Measurements from ENCODE around the gene WDR20.

WDR20 gene

DNA sequence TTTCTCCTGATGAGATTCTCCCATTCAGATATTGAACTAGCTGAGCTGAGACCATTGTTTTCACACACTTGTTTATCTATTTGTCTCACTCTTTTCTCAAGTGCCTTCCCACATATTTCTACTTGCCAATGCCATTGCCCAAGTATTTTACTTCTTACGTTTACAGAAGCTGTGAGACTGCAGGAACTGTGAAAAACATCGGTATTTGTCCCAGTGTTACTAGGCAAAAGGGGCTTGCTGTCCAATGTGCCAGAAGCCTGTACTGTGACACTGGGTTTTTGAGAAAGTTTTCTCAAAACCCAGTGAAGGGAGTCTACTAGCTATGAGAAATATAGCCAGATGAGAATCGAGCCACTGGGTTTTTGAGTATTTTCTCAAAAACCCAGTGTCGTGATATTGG lies 37.5 kb downstream of the WDR20 start:
- no peak overlapping the region for H3K27ac ChIP-seq (ENCODE audit: low read length)
- H3K36me3 ChIP-seq (ENCODE audit: insufficient read depth, low read length) = no peaks in the 10 kb centered on the region
- no peak overlapping the region for H3K9ac ChIP-seq (ENCODE audit: low read depth, low read length)
- no peak for TF ChIP-seq EZH2 (IDR thresholded peaks at IDR 0.05; ENCODE audit: borderline replicate concordance, low read depth, low read length, severe bottlenecking)
- TF ChIP-seq, protein P1, sequence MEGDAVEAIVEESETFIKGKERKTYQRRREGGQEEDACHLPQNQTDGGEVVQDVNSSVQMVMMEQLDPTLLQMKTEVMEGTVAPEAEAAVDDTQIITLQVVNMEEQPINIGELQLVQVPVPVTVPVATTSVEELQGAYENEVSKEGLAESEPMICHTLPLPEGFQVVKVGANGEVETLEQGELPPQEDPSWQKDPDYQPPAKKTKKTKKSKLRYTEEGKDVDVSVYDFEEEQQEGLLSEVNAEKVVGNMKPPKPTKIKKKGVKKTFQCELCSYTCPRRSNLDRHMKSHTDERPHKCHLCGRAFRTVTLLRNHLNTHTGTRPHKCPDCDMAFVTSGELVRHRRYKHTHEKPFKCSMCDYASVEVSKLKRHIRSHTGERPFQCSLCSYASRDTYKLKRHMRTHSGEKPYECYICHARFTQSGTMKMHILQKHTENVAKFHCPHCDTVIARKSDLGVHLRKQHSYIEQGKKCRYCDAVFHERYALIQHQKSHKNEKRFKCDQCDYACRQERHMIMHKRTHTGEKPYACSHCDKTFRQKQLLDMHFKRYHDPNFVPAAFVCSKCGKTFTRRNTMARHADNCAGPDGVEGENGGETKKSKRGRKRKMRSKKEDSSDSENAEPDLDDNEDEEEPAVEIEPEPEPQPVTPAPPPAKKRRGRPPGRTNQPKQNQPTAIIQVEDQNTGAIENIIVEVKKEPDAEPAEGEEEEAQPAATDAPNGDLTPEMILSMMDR (IDR thresholded peaks at IDR 0.05; ENCODE audit: borderline replicate concordance, extremely low read depth, low read length, poor library complexity, severe bottlenecking) = no peak
- H3K4me1 ChIP-seq (ENCODE audit: insufficient read depth, low read length) = no peaks in the 10 kb centered on the region
- no peaks in the 10 kb centered on the region for H3K9me3 ChIP-seq (ENCODE audit: insufficient read depth, low read length, severe bottlenecking)
- peaks cover 65% of the 10 kb centered on the region for H3K79me2 ChIP-seq (ENCODE audit: insufficient read depth, low read length)
- no peaks in the 10 kb centered on the region for H3K27me3 ChIP-seq (ENCODE audit: insufficient read depth, low read length, poor library complexity)
- H4K20me1 ChIP-seq (ENCODE audit: insufficient read depth, low read length) = peaks cover 39% of the 10 kb centered on the region
- H2AFZ ChIP-seq (ENCODE audit: low read depth, low read length) = no peak overlapping the region
- H3K4me2 ChIP-seq (ENCODE audit: insufficient read depth, low read length) = no peak overlapping the region
- ATAC-seq (ENCODE audit: insufficient read depth, low read depth) = no peak
- no peak for DNase-seq
- no peak overlapping the region for H3K4me3 ChIP-seq (ENCODE audit: low read depth in 1 of 2, low read length in 2 of 2)

DNA sequence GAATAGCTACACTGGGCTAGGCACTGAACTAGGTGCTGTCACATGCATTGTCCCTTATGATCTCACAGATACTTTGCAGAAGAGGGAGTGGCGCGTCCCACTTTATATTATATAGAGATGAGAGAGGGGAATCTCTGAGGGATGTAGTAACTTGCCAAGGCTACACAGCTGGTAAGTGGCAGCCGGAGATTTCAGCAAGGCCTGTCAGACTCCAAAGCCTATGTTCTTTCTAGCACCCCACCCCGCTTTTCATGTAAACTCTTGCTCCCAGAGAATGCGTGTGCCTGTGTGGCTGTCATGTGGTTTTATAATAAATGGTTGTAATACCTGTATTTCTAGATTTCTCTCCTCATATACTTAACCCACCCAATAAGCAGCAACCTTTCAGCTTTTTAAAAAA lies 39.1 kb downstream of the WDR20 start:
- TF ChIP-seq, protein P1 (IDR thresholded peaks at IDR 0.05; ENCODE audit: borderline replicate concordance, extremely low read depth, low read length, poor library complexity, severe bottlenecking) = no peak
- TF ChIP-seq EZH2 (IDR thresholded peaks at IDR 0.05; ENCODE audit: borderline replicate concordance, low read depth, low read length, severe bottlenecking) = no peak
- Histone ChIP-seq H3K27ac (ENCODE audit: low read length) (no peak overlapping the region), H2AFZ (ENCODE audit: low read depth, low read length) (no peak overlapping the region), H3K79me2 (ENCODE audit: insufficient read depth, low read length) (peaks cover 73% of the 10 kb centered on the region), H3K4me2 (ENCODE audit: insufficient read depth, low read length) (no peak overlapping the region), H4K20me1 (ENCODE audit: insufficient read depth, low read length) (peaks cover 48% of the 10 kb centered on the region), H3K9me3 (ENCODE audit: insufficient read depth, low read length, severe bottlenecking) (no peaks in the 10 kb centered on the region), H3K4me3 (ENCODE audit: low read depth in 1 of 2, low read length in 2 of 2) (no peak overlapping the region), H3K27me3 (ENCODE audit: insufficient read depth, low read length, poor library complexity) (no peaks in the 10 kb centered on the region), H3K36me3 (ENCODE audit: insufficient read depth, low read length) (no peaks in the 10 kb centered on the region), H3K9ac (ENCODE audit: low read depth, low read length) (no peak overlapping the region), H3K4me1 (ENCODE audit: insufficient read depth, low read length) (no peaks in the 10 kb centered on the region)
- ATAC-seq (ENCODE audit: insufficient read depth, low read depth) (no peak), DNase-seq (no peak)

DNA sequence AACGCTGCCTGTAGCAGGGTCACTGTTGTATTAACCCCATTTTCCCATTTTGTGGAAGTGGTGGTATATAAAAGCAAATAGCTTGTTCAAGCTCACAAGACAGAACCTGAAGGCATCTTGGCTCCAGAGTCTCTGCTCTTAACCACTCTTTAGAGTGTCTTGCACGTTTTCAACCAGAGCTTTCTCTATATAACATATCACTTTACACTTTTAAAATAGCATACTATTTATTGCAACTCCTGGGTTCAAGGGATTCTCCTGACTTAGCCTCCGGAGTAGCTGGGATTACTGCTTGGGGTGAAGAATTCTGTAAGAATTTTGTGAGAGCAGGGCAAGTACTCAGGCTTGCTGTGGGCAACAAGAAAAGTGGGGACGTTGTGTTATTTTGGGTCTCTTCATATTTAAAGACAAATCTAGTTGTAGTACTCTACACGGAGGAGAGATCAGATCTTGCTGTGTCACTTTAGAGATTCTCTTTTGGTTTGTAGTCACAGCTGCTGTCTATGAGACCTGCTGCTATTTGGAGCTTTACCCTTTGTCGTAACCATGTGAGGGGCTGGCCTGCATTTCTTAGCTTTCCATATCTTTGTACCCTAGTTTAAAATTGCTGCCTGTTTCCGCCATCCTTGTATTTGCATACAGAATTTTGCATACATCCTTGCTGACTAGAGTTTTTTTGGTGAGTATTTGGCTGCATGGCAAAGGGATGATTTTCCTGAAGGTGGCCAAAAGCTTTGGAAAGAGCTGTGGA lies 40.7 kb downstream of the WDR20 start:
- Histone ChIP-seq H3K27ac (ENCODE audit: low read length) (no peak overlapping the region), H3K9ac (ENCODE audit: low read depth, low read length) (no peak overlapping the region), H3K27me3 (ENCODE audit: insufficient read depth, low read length, poor library complexity) (no peaks in the 10 kb centered on the region), H3K4me2 (ENCODE audit: insufficient read depth, low read length) (no peak overlapping the region), H3K4me3 (ENCODE audit: low read depth in 1 of 2, low read length in 2 of 2) (no peak overlapping the region), H3K9me3 (ENCODE audit: insufficient read depth, low read length, severe bottlenecking) (no peaks in the 10 kb centered on the region), H4K20me1 (ENCODE audit: insufficient read depth, low read length) (peaks cover 56% of the 10 kb centered on the region), H3K4me1 (ENCODE audit: insufficient read depth, low read length) (no peaks in the 10 kb centered on the region), H3K36me3 (ENCODE audit: insufficient read depth, low read length) (no peaks in the 10 kb centered on the region), H2AFZ (ENCODE audit: low read depth, low read length) (no peak overlapping the region), H3K79me2 (ENCODE audit: insufficient read depth, low read length) (peaks cover 79% of the 10 kb centered on the region)
- DNase-seq (no peak), ATAC-seq (ENCODE audit: insufficient read depth, low read depth) (no peak)
- no peak for TF ChIP-seq EZH2 (IDR thresholded peaks at IDR 0.05; ENCODE audit: borderline replicate concordance, low read depth, low read length, severe bottlenecking)
- TF ChIP-seq, protein P1 (IDR thresholded peaks at IDR 0.05; ENCODE audit: borderline replicate concordance, extremely low read depth, low read length, poor library complexity, severe bottlenecking) = no peak
